ENCODE results near the gene MLKL. TPM values are rescaled to one million over a fixed set of nuclear protein-coding genes. Genes with fewer than 3 reads are reported as not detected.

The MLKL gene
- total and polyA plus RNA-seq, 9 donors: 1.5 to 9.5 (median 2.5) TPM

- 84 to 90% (median 85%) methylated on average over 31 to 32 of the region's 32 CpGs for WGBS, 3 donors
- no peak for DNase-seq
- Histone ChIP-seq H3K27me3 (no peaks in the 10 kb centered on the region), H3K9me3 (no peaks in the 10 kb centered on the region), H3K36me3 (no peaks in the 10 kb centered on the region), H3K4me3 (no peak overlapping the region), H3K27ac (no peak overlapping the region), H3K4me1 (ENCODE audit: insufficient read depth) (no peaks in the 10 kb centered on the region)
- TF ChIP-seq POLR2A (IDR thresholded peaks at IDR 0.05) (no peak), CTCF (IDR thresholded peaks at IDR 0.05) (no peak), EP300 (IDR thresholded peaks at IDR 0.05) (no peak)
- intact Hi-C loops (cut with DNase I): no loop called here
Measured at GRCh38 chr16:74747716-74748615, 47.3 kb upstream of the MLKL start.

GRCh38 chr16:74745926-74746325 lies 45.3 kb upstream of the MLKL start:
- 80 to 86% (median 85%) methylated on average over 7 of the region's 7 CpGs for WGBS, 3 donors
- no peak for DNase-seq
- Histone ChIP-seq H3K36me3 (no peaks in the 10 kb centered on the region), H3K4me1 (ENCODE audit: insufficient read depth) (no peaks in the 10 kb centered on the region), H3K27me3 (no peaks in the 10 kb centered on the region), H3K27ac (no peak overlapping the region), H3K9me3 (no peaks in the 10 kb centered on the region), H3K4me3 (no peak overlapping the region)
- TF ChIP-seq POLR2A (IDR thresholded peaks at IDR 0.05) (no peak), CTCF (IDR thresholded peaks at IDR 0.05) (no peak), EP300 (IDR thresholded peaks at IDR 0.05) (no peak)
- intact Hi-C loops (cut with DNase I): no loop called here

GRCh38 chr16:74745109-74745615 lies 44.5 kb upstream of the MLKL start:
- no peak overlapping the region for H3K27ac ChIP-seq
- H3K36me3 ChIP-seq: no peaks in the 10 kb centered on the region
- intact Hi-C loops (cut with DNase I): no loop called here
- TF ChIP-seq CTCF (IDR thresholded peaks at IDR 0.05) (no peak), POLR2A (IDR thresholded peaks at IDR 0.05) (no peak), EP300 (IDR thresholded peaks at IDR 0.05) (no peak)
- 84 to 87% (median 85%) methylated on average over 10 of the region's 10 CpGs for WGBS, 3 donors
- no peaks in the 10 kb centered on the region for H3K27me3 ChIP-seq
- DNase-seq: no peak
- H3K4me1 ChIP-seq (ENCODE audit: insufficient read depth): no peaks in the 10 kb centered on the region
- no peaks in the 10 kb centered on the region for H3K9me3 ChIP-seq
- H3K4me3 ChIP-seq: no peak overlapping the region

- Histone ChIP-seq H3K36me3 (no peaks in the 10 kb centered on the region), H3K27ac (no peak overlapping the region), H3K4me1 (ENCODE audit: insufficient read depth) (no peaks in the 10 kb centered on the region), H3K4me3 (no peak overlapping the region), H3K9me3 (no peaks in the 10 kb centered on the region), H3K27me3 (no peaks in the 10 kb centered on the region)
- TF ChIP-seq POLR2A (IDR thresholded peaks at IDR 0.05): no peak
- DNase-seq: no peak
- WGBS, 3 donors: 88 to 92% (median 89%) methylated on average over 4 of the region's 4 CpGs
- intact Hi-C loops (cut with DNase I): no loop called here
Measured at GRCh38 chr16:74744566-74744965, 43.9 kb upstream of the MLKL start.

All from ovary (tissue), 9 donors.